NCI-H1694 treated with DMSO at 0.1 percent for 48 hours (cell line): ENCODE data around the gene TRIM8.

Experiments used
- DNase-seq: peaks from one replicate; lab custom pipeline; 2025; lab: John Stamatoyannopoulos, UW

The TRIM8 gene

GRCh38 chr10:102633287-102633686, 11.0 kb upstream of the TRIM8 start:
- DNase-seq: no peak

- no peak for DNase-seq
Observed at GRCh38 chr10:102633848-102634247, 10.4 kb upstream of the TRIM8 start.

GRCh38 chr10:102634686-102635085, 9.6 kb upstream of the TRIM8 start:
- DNase-seq: no peak

- no peak for DNase-seq
Observed at GRCh38 chr10:102635377-102635776, 8.9 kb upstream of the TRIM8 start.

- DNase-seq: no peak
Observed at GRCh38 chr10:102639537-102639936, 4.7 kb upstream of the TRIM8 start.

GRCh38 chr10:102641402-102641801, 2.9 kb upstream of the TRIM8 start:
- DNase-seq: no peak

GRCh38 chr10:102641880-102642735, 2.2 kb upstream of the TRIM8 start:
- peak; percentile 93 for DNase-seq

GRCh38 chr10:102642736-102643335, 1.4 kb upstream of the TRIM8 start:
- peak; percentile 34 for DNase-seq

- DNase-seq: peak; percentile 55
Observed at GRCh38 chr10:102643336-102644065, 778 bp upstream of the TRIM8 start.

GRCh38 chr10:102644646-102645387, 538 bp downstream of the TRIM8 start:
- peak; percentile 24 for DNase-seq

GRCh38 chr10:102645388-102645740, 1.1 kb downstream of the TRIM8 start:
- DNase-seq: peak; percentile 14

GRCh38 chr10:102645741-102646609, 1.7 kb downstream of the TRIM8 start:
- no peak for DNase-seq

GRCh38 chr10:102646610-102647442, 2.5 kb downstream of the TRIM8 start:
- no peak for DNase-seq

GRCh38 chr10:102647443-102648268, 3.4 kb downstream of the TRIM8 start:
- DNase-seq: no peak

GRCh38 chr10:102648269-102648888, 4.1 kb downstream of the TRIM8 start:
- DNase-seq: no peak

- no peak for DNase-seq
Observed at GRCh38 chr10:102648889-102649796, 4.9 kb downstream of the TRIM8 start.

GRCh38 chr10:102649797-102650654, 5.7 kb downstream of the TRIM8 start:
- no peak for DNase-seq
